ENCODE measurements around the gene MAPKAP1.

- no peak for TF ChIP-seq POLR2AphosphoS5 (IDR thresholded peaks at IDR 0.05; ENCODE audit: low read depth, low read length)
- TF ChIP-seq POLR2A (IDR thresholded peaks at IDR 0.05; ENCODE audit: low read depth, low read length) = no peak
These were observed 103.5 kb downstream of the MAPKAP1 start for GRCh38 chr9:125603478-125604021.
